Mammary epithelial cell (primary cell): Measurements from ENCODE around the gene WDR88.

Source experiments
- CTCF ChIP-seq, 2 donors: IDR thresholded peaks in 1 of 2; conservative IDR thresholded peaks in 1 of 2; 2 replicates each; pipeline ENCODE4 v1.5.1; 2011 to 2012; ENCODE audit warnings: inconsistent platforms in 2 of 2, low read length in 2 of 2, mild to moderate bottlenecking in 2 of 2, control low read depth in 1 of 2, low read depth in 1 of 2; ENCODE audit not compliant: insufficient read depth in 1 of 2; ENCODE audit errors: extremely low read depth in 1 of 2
- EZH2 ChIP-seq: IDR thresholded peaks from 2 replicates; pipeline ENCODE4 v1.6.1; 2012; ENCODE audit warnings: low read length, inconsistent platforms, borderline replicate concordance

- no peak for TF ChIP-seq CTCF (conservative IDR thresholded peaks at IDR 0.05 in 1 of 2, IDR thresholded peaks at IDR 0.05 in 1 of 2; ENCODE audit: extremely low read depth in 1 of 2, insufficient read depth in 1 of 2, low read depth in 1 of 2, low read length in 2 of 2)
- no peak for TF ChIP-seq EZH2
Observed at GRCh38 chr19:33157906-33158305, 26.0 kb downstream of the WDR88 start.
